GM20431 (cell line): ENCODE measurements around the gene PLA2G4B.

Experiments
- in situ Hi-C: fragments of 300-500 bp; cut with MseI, MboI; formaldehyde crosslinking; loops from one replicate; pipeline ENCODE4 v1.15.0; 2020; ENCODE audit warnings: low sequenced_read_pairs; ENCODE audit not compliant: unreplicated experiment

The PLA2G4B gene

GRCh38 chr15:41847981-41848380 is 9.3 kb downstream of the PLA2G4B start:
- in situ Hi-C loops, result no loop called here

- in situ Hi-C loops, result no loop called here
These were observed 10.0 kb downstream of the PLA2G4B start for GRCh38 chr15:41848631-41849030.

- in situ Hi-C loops, result no loop called here
These were observed 10.6 kb downstream of the PLA2G4B start for GRCh38 chr15:41849204-41849603.

- in situ Hi-C loops, result no loop called here
These were observed 11.2 kb downstream of the PLA2G4B start for GRCh38 chr15:41849861-41850260.

- in situ Hi-C loops, result no loop called here
These were observed 12.0 kb downstream of the PLA2G4B start for GRCh38 chr15:41850482-41851166.

GRCh38 chr15:41851167-41851523 is 12.5 kb downstream of the PLA2G4B start:
- in situ Hi-C loops, result no loop called here

GRCh38 chr15:41851755-41852370 is 13.2 kb downstream of the PLA2G4B start:
- in situ Hi-C loops, result no loop called here

- in situ Hi-C loops, result no loop called here
These were observed 14.3 kb downstream of the PLA2G4B start for GRCh38 chr15:41852736-41853590.

GRCh38 chr15:41853831-41854230 is 15.2 kb downstream of the PLA2G4B start:
- in situ Hi-C loops, result no loop called here

- in situ Hi-C loops, result no loop called here
These were observed 15.8 kb downstream of the PLA2G4B start for GRCh38 chr15:41854443-41854842.

GRCh38 chr15:41855261-41855961 is 16.8 kb downstream of the PLA2G4B start:
- in situ Hi-C loops, result no loop called here

GRCh38 chr15:41856262-41856661 is 17.6 kb downstream of the PLA2G4B start:
- in situ Hi-C loops, result no loop called here

GRCh38 chr15:41856716-41857115 is 18.1 kb downstream of the PLA2G4B start:
- in situ Hi-C loops, result no loop called here

GRCh38 chr15:41857316-41857715 is 18.7 kb downstream of the PLA2G4B start:
- in situ Hi-C loops, result no loop called here

GRCh38 chr15:41858756-41859155 is 20.1 kb downstream of the PLA2G4B start:
- in situ Hi-C loops, result no loop called here

GRCh38 chr15:41860049-41860828 is 21.6 kb downstream of the PLA2G4B start:
- in situ Hi-C loops, result no loop called here

GRCh38 chr15:41861736-41862356 is 23.2 kb downstream of the PLA2G4B start:
- in situ Hi-C loops, result no loop called here

GRCh38 chr15:41862515-41863116 is 24.0 kb downstream of the PLA2G4B start:
- in situ Hi-C loops, result no loop called here

GRCh38 chr15:41865490-41866055 is 26.9 kb downstream of the PLA2G4B start:
- in situ Hi-C loops, result no loop called here
